ENCODE data around the gene ANK3. TPM values are rescaled to one million over a fixed set of nuclear protein-coding genes. Genes with fewer than 3 reads are reported as not detected.

ANK3 gene
- total RNA-seq, 6 experiments from 2014 or later, result 7.8 to 25.7 (median 16.6) TPM

GRCh38 chr10:60186315-60187071 is 203.2 kb downstream of the ANK3 start:
- intact Hi-C loops (cut with DNase I), result no loop called here
- 27% methylated on average over 14 of the region's 14 CpGs for WGBS (ENCODE audit: insufficient coverage, low coverage, low lambda C conversion rate, missing lambda C conversion rate)
- ATAC-seq, result peak; percentile 78 to 95 (median 88)
- DNase-seq, result peak; percentile 37 to 74 (median 57)
- no peak for TF ChIP-seq POLR2A (IDR thresholded peaks at IDR 0.05)
- TF ChIP-seq, protein P1, sequence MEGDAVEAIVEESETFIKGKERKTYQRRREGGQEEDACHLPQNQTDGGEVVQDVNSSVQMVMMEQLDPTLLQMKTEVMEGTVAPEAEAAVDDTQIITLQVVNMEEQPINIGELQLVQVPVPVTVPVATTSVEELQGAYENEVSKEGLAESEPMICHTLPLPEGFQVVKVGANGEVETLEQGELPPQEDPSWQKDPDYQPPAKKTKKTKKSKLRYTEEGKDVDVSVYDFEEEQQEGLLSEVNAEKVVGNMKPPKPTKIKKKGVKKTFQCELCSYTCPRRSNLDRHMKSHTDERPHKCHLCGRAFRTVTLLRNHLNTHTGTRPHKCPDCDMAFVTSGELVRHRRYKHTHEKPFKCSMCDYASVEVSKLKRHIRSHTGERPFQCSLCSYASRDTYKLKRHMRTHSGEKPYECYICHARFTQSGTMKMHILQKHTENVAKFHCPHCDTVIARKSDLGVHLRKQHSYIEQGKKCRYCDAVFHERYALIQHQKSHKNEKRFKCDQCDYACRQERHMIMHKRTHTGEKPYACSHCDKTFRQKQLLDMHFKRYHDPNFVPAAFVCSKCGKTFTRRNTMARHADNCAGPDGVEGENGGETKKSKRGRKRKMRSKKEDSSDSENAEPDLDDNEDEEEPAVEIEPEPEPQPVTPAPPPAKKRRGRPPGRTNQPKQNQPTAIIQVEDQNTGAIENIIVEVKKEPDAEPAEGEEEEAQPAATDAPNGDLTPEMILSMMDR (IDR thresholded peaks at IDR 0.05), result no peak
- no peaks in the 10 kb centered on the region for H3K9me3 ChIP-seq
- no peak overlapping the region for H3K4me3 ChIP-seq
- no peak overlapping the region for H3K27ac ChIP-seq
- H3K4me1 ChIP-seq, result peaks cover 0 to 16% (median 6%) of the 10 kb centered on the region in 4 donors
- H3K27me3 ChIP-seq, result no peaks in the 10 kb centered on the region
- no peaks in the 10 kb centered on the region for H3K36me3 ChIP-seq

- ATAC-seq, result peak in 3 of 4 donors; percentile 21 to 57 (median 25)
- intact Hi-C loops (cut with DNase I), result no loop called here
- Histone ChIP-seq H3K36me3 (no peaks in the 10 kb centered on the region), H3K27ac (no peak overlapping the region), H3K4me1 (peaks cover 0 to 16% (median 6%) of the 10 kb centered on the region in 4 donors), H3K9me3 (no peaks in the 10 kb centered on the region), H3K4me3 (no peak overlapping the region), H3K27me3 (no peaks in the 10 kb centered on the region)
- DNase-seq, result no peak
- TF ChIP-seq, protein P1 (IDR thresholded peaks at IDR 0.05), result no peak
- TF ChIP-seq POLR2A (IDR thresholded peaks at IDR 0.05), result no peak
- WGBS (ENCODE audit: insufficient coverage, low coverage, low lambda C conversion rate, missing lambda C conversion rate), result 0% methylated on average over 1 of the region's 1 CpG
These were observed 204.3 kb downstream of the ANK3 start for GRCh38 chr10:60185421-60185820.

DNA sequence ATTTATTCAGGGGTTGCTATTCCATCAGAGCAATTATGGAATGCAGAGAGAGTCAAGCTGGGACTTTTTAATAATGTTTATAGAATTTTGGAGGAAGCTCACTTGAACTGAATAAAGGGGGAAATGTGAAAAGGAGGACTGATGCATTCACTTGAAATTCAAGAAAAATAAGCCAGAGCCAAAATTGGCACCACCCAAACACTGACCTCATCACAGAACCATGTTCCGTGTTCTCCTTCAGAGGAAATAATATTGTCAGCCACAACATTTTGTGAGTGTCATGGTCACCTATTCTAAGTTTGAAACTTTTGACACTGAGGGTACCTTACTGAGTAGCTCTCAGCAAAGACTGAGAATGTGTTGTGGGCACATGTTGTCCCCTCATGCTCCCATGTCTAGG is 207.0 kb downstream of the ANK3 start:
- H3K36me3 ChIP-seq, result no peaks in the 10 kb centered on the region
- 78% methylated on average over 1 of the region's 1 CpG for WGBS (ENCODE audit: insufficient coverage, low coverage, low lambda C conversion rate, missing lambda C conversion rate)
- H3K4me3 ChIP-seq, result no peak overlapping the region
- intact Hi-C loops (cut with DNase I), result no loop called here
- no peaks in the 10 kb centered on the region for H3K27me3 ChIP-seq
- H3K4me1 ChIP-seq, result peaks cover 0 to 16% (median 6%) of the 10 kb centered on the region in 4 donors
- DNase-seq (no peak), ATAC-seq (no peak)
- no peaks in the 10 kb centered on the region for H3K9me3 ChIP-seq
- no peak overlapping the region for H3K27ac ChIP-seq
- TF ChIP-seq, protein P1 (IDR thresholded peaks at IDR 0.05), result no peak
- TF ChIP-seq POLR2A (IDR thresholded peaks at IDR 0.05), result no peak

DNA sequence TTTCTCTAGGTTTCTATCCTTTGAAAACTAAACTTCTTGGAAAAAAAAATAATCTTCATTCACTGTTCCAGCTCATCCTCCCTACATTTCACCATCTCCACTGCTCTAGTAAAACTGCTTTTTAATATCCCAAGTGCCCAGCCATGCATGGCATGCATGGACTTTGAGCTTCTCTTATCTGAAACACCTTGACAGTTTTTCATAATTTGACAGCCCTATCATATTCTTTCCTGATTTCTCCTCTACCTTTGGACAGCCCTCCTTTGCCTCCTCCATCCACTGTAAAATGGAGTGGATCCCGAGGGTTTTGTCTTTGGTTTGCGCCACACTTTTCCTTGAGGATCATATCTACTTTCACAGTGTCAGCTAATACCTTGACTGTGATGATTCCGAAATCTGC is 212.8 kb downstream of the ANK3 start:
- Histone ChIP-seq H3K9me3 (no peaks in the 10 kb centered on the region), H3K36me3 (no peaks in the 10 kb centered on the region), H3K27me3 (no peaks in the 10 kb centered on the region), H3K27ac (no peak overlapping the region), H3K4me1 (no peaks in the 10 kb centered on the region), H3K4me3 (no peak overlapping the region)
- WGBS (ENCODE audit: insufficient coverage, low coverage, low lambda C conversion rate, missing lambda C conversion rate), result 67% methylated on average over 3 of the region's 3 CpGs
- intact Hi-C loops (cut with DNase I), result no loop called here
- no peak for DNase-seq
- no peak for TF ChIP-seq POLR2A (IDR thresholded peaks at IDR 0.05)
- TF ChIP-seq, protein P1 (IDR thresholded peaks at IDR 0.05), result no peak
- ATAC-seq, result no peak
